ENCODE measurements around the gene IFNAR2. TPM values are rescaled to one million over a fixed set of nuclear protein-coding genes. Genes with fewer than 3 reads are reported as not detected.

The IFNAR2 gene
- polyA plus RNA-seq, 3 donors = 47.7 to 79.8 (median 59.5) TPM

GRCh38 chr21:33228455-33228854 is 1.3 kb upstream of the IFNAR2 start:
- no peak overlapping the region for H3K4me3 Mint-ChIP-seq
- Histone ChIP-seq H3K79me2 (ENCODE audit: insufficient read depth, low read length) (peaks cover 38% of the 10 kb centered on the region), H3K4me3 (replicated peaks in 1 of 3; ENCODE audit: low read depth in 2 of 3, low read length in 3 of 3) (no peak overlapping the region), H3K36me3 (replicated peaks in 1 of 2; ENCODE audit: control insufficient read depth in 1 of 2, insufficient read depth in 2 of 2, low read length in 2 of 2) (no peaks in the 10 kb centered on the region), H3K9ac (ENCODE audit: insufficient read depth, low read length, poor library complexity, severe bottlenecking) (no peak overlapping the region), H3K9me3 (replicated peaks in 1 of 2; ENCODE audit: control insufficient read depth in 1 of 2, insufficient read depth in 1 of 2, low read length in 2 of 2) (no peaks in the 10 kb centered on the region), H3K4me1 (ENCODE audit: control insufficient read depth in 1 of 2, insufficient read depth in 2 of 2, low read length in 2 of 2) (peaks cover 35 to 39% of the 10 kb centered on the region in 2 donors), H3K27me3 (ENCODE audit: control insufficient read depth in 2 of 2, insufficient read depth in 2 of 2, low read length in 2 of 2) (no peaks in the 10 kb centered on the region), H4K20me1 (ENCODE audit: insufficient read depth, low read length) (no peaks in the 10 kb centered on the region), H3K4me2 (replicated peaks; ENCODE audit: extremely low read depth, low read length, poor library complexity, severe bottlenecking) (no peak overlapping the region), H2AFZ (ENCODE audit: insufficient read depth, low read depth, low read length, poor library complexity, severe bottlenecking) (no peak overlapping the region), H3K27ac (ENCODE audit: low read depth in 1 of 2, low read length in 2 of 2) (no peak overlapping the region)
- no peak overlapping the region for H3K27ac Mint-ChIP-seq
- no CpG with 5 or more reads among the region's 3 CpGs for WGBS (ENCODE audit: insufficient coverage)
- H3K27me3 Mint-ChIP-seq (ENCODE audit: low read depth in 3 of 3) = peaks cover 0 to 3% (median 2%) of the 10 kb centered on the region in 3 donors
- no peak for DNase-seq
- peaks cover 9 to 12% of the 10 kb centered on the region in 2 donors for H3K36me3 Mint-ChIP-seq
- no peaks in the 10 kb centered on the region for H3K9me3 Mint-ChIP-seq
- intact Hi-C loops (cut with micrococcal nuclease) = no loop called here
- H3K4me1 Mint-ChIP-seq = peaks cover 36% of the 10 kb centered on the region
- TF ChIP-seq CTCF (IDR thresholded peaks at IDR 0.05) = no peak

GRCh38 chr21:33229099-33229783 is 497 bp upstream of the IFNAR2 start:
- H3K4me2 ChIP-seq (replicated peaks; ENCODE audit: extremely low read depth, low read length, poor library complexity, severe bottlenecking) = peak overlapping the region; percentile 85
- Mint-ChIP-seq H3K9me3 (no peaks in the 10 kb centered on the region), H3K4me3 (peak overlapping the region; percentile 68 to 74), H3K27me3 (ENCODE audit: low read depth in 3 of 3) (peaks cover 0 to 3% (median 2%) of the 10 kb centered on the region in 3 donors), H3K36me3 (peaks cover 13 to 15% of the 10 kb centered on the region in 2 donors), H3K27ac (peak overlapping the region in 6 of 7 donors; percentile 21 to 87 (median 82)), H3K4me1 (peaks cover 42% of the 10 kb centered on the region)
- no peaks in the 10 kb centered on the region for H3K36me3 ChIP-seq (replicated peaks in 1 of 2; ENCODE audit: control insufficient read depth in 1 of 2, insufficient read depth in 2 of 2, low read length in 2 of 2)
- no peaks in the 10 kb centered on the region for H3K27me3 ChIP-seq (ENCODE audit: control insufficient read depth in 2 of 2, insufficient read depth in 2 of 2, low read length in 2 of 2)
- WGBS (ENCODE audit: insufficient coverage) = 31% methylated on average over 9 of the region's 18 CpGs
- H2AFZ ChIP-seq (ENCODE audit: insufficient read depth, low read depth, low read length, poor library complexity, severe bottlenecking) = no peak overlapping the region
- no peak for TF ChIP-seq CTCF (IDR thresholded peaks at IDR 0.05)
- intact Hi-C loops (cut with micrococcal nuclease) = no loop called here
- H3K4me3 ChIP-seq (replicated peaks in 1 of 3; ENCODE audit: low read depth in 2 of 3, low read length in 3 of 3) = peak overlapping the region; percentile 9 to 99 (median 34)
- H3K9me3 ChIP-seq (replicated peaks in 1 of 2; ENCODE audit: control insufficient read depth in 1 of 2, insufficient read depth in 1 of 2, low read length in 2 of 2) = no peaks in the 10 kb centered on the region
- H3K27ac ChIP-seq (ENCODE audit: low read depth in 1 of 2, low read length in 2 of 2) = peak overlapping the region in 1 of 2 donors; percentile 61
- peaks cover 37 to 47% of the 10 kb centered on the region in 2 donors for H3K4me1 ChIP-seq (ENCODE audit: control insufficient read depth in 1 of 2, insufficient read depth in 2 of 2, low read length in 2 of 2)
- H3K79me2 ChIP-seq (ENCODE audit: insufficient read depth, low read length) = peaks cover 45% of the 10 kb centered on the region
- peaks cover 2% of the 10 kb centered on the region for H4K20me1 ChIP-seq (ENCODE audit: insufficient read depth, low read length)
- H3K9ac ChIP-seq (ENCODE audit: insufficient read depth, low read length, poor library complexity, severe bottlenecking) = peak overlapping the region; percentile 99
- DNase-seq = no peak
